ENCODE results near the gene EVA1B. TPM values are rescaled to one million over a fixed set of nuclear protein-coding genes. Genes with fewer than 3 reads are reported as not detected.
A peak's percentile ranks its signal among the peaks of the same experiment; 100 is the strongest.

The EVA1B gene
- total and polyA plus RNA-seq, 2 of the 13 experiments (the other 11 are each of a cell fraction or from before 2014, with no cell fraction given): 3.9 to 6.6 TPM

- TF ChIP-seq ZNF484 (CRISPR knock-in tag; IDR thresholded peaks at IDR 0.05; ENCODE audit: borderline replicate concordance, low read depth) (no peak), ZNF121 (CRISPR knock-in tag; IDR thresholded peaks at IDR 0.05) (no peak), ATF6 (CRISPR knock-in tag; conservative IDR thresholded peaks at IDR 0.05) (no peak), ZNF777 (CRISPR knock-in tag; IDR thresholded peaks at IDR 0.05) (no peak), KLF13 (CRISPR knock-in tag; IDR thresholded peaks at IDR 0.05) (no peak), IKZF5 (CRISPR knock-in tag; IDR thresholded peaks at IDR 0.05) (peak; percentile 75), ZNF333 (CRISPR knock-in tag; IDR thresholded peaks at IDR 0.05; ENCODE audit: borderline replicate concordance) (no peak), MLLT10 (CRISPR knock-in tag; IDR thresholded peaks at IDR 0.05) (no peak), ZFP1 (CRISPR knock-in tag; IDR thresholded peaks at IDR 0.05) (no peak), ISX (CRISPR knock-in tag; conservative IDR thresholded peaks at IDR 0.05) (no peak), ZNF12 (CRISPR knock-in tag; IDR thresholded peaks at IDR 0.05) (peak; percentile 42; the same call in 1 of the 2 replicates), ZNF432 (CRISPR knock-in tag; IDR thresholded peaks at IDR 0.05; ENCODE audit: borderline replicate concordance) (no peak), JUNB (CRISPR knock-in tag; IDR thresholded peaks at IDR 0.05; ENCODE audit: borderline replicate concordance) (no peak), MAF1 (CRISPR knock-in tag; IDR thresholded peaks at IDR 0.05; ENCODE audit: borderline replicate concordance) (no peak), ZNF768 (CRISPR knock-in tag; IDR thresholded peaks at IDR 0.05) (peak; percentile 25; the same call in 1 of the 2 replicates), NRL (CRISPR knock-in tag; IDR thresholded peaks at IDR 0.05; ENCODE audit: borderline replicate concordance) (peak; percentile 23; the same call in 1 of the 2 replicates), SMAD1 (CRISPR knock-in tag; IDR thresholded peaks at IDR 0.05; ENCODE audit: borderline replicate concordance, low read depth) (no peak), HOXA7 (CRISPR knock-in tag; IDR thresholded peaks at IDR 0.05) (no peak), FOXM1 (CRISPR knock-in tag; IDR thresholded peaks at IDR 0.05) (no peak)
- TF ChIP-seq, protein P1, sequence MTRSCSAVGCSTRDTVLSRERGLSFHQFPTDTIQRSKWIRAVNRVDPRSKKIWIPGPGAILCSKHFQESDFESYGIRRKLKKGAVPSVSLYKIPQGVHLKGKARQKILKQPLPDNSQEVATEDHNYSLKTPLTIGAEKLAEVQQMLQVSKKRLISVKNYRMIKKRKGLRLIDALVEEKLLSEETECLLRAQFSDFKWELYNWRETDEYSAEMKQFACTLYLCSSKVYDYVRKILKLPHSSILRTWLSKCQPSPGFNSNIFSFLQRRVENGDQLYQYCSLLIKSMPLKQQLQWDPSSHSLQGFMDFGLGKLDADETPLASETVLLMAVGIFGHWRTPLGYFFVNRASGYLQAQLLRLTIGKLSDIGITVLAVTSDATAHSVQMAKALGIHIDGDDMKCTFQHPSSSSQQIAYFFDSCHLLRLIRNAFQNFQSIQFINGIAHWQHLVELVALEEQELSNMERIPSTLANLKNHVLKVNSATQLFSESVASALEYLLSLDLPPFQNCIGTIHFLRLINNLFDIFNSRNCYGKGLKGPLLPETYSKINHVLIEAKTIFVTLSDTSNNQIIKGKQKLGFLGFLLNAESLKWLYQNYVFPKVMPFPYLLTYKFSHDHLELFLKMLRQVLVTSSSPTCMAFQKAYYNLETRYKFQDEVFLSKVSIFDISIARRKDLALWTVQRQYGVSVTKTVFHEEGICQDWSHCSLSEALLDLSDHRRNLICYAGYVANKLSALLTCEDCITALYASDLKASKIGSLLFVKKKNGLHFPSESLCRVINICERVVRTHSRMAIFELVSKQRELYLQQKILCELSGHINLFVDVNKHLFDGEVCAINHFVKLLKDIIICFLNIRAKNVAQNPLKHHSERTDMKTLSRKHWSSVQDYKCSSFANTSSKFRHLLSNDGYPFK (CRISPR knock-in tag; IDR thresholded peaks at IDR 0.05; ENCODE audit: borderline replicate concordance): peak; percentile 74; the same call in 1 of the 2 replicates
- TF ChIP-seq, protein P2, sequence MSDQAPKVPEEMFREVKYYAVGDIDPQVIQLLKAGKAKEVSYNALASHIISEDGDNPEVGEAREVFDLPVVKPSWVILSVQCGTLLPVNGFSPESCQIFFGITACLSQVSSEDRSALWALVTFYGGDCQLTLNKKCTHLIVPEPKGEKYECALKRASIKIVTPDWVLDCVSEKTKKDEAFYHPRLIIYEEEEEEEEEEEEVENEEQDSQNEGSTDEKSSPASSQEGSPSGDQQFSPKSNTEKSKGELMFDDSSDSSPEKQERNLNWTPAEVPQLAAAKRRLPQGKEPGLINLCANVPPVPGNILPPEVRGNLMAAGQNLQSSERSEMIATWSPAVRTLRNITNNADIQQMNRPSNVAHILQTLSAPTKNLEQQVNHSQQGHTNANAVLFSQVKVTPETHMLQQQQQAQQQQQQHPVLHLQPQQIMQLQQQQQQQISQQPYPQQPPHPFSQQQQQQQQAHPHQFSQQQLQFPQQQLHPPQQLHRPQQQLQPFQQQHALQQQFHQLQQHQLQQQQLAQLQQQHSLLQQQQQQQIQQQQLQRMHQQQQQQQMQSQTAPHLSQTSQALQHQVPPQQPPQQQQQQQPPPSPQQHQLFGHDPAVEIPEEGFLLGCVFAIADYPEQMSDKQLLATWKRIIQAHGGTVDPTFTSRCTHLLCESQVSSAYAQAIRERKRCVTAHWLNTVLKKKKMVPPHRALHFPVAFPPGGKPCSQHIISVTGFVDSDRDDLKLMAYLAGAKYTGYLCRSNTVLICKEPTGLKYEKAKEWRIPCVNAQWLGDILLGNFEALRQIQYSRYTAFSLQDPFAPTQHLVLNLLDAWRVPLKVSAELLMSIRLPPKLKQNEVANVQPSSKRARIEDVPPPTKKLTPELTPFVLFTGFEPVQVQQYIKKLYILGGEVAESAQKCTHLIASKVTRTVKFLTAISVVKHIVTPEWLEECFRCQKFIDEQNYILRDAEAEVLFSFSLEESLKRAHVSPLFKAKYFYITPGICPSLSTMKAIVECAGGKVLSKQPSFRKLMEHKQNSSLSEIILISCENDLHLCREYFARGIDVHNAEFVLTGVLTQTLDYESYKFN (CRISPR knock-in tag; conservative IDR thresholded peaks at IDR 0.05): peak; percentile 86
Observed at GRCh38 chr1:36323636-36324352, at the start of gene EVA1B (continued).
